NK-92 treated with Interleukin-12 subunit alpha and Interleukin-12 subunit beta, amount 100 ng/mL, for 24 hours (cell line): ENCODE results near the gene APOBEC3G.

Experiments used
- DNase-seq: peaks from one replicate; lab custom pipeline; 2025; lab: John Stamatoyannopoulos, UW

APOBEC3G gene

DNA sequence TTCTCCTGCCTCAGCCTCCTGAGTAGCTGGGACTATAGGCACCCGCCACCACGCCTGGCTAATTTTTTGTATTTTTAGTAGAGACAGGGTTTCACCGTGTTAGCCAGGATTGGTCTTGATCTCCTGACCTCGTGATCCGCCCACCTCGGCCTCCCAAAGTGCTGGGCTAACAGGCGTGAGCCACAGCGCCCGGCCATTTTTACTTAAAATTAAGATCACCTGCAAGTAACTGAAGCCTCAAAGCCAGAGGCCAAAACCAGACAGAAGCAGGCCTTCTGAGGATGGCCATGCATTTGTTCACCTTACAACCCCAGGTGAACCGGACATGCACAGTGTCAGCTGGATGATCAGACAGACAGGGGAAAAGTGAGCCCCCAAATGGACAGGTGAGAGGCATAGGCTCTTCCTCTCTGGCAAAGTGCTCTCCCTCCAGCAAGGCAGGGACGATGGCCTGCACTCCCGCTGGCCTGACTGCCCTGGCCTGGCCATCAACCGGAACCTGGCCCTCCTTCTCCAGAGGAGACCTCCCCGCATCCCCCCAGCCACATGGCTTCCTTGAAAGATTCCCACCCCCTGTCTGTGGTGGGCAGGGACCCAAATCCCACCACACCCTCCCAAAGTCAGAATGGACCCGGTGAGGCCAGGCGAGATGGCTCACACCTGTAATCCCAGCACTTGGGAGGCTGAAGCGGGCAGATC is 45.8 kb downstream of the APOBEC3G start:
- DNase-seq: no peak

DNA sequence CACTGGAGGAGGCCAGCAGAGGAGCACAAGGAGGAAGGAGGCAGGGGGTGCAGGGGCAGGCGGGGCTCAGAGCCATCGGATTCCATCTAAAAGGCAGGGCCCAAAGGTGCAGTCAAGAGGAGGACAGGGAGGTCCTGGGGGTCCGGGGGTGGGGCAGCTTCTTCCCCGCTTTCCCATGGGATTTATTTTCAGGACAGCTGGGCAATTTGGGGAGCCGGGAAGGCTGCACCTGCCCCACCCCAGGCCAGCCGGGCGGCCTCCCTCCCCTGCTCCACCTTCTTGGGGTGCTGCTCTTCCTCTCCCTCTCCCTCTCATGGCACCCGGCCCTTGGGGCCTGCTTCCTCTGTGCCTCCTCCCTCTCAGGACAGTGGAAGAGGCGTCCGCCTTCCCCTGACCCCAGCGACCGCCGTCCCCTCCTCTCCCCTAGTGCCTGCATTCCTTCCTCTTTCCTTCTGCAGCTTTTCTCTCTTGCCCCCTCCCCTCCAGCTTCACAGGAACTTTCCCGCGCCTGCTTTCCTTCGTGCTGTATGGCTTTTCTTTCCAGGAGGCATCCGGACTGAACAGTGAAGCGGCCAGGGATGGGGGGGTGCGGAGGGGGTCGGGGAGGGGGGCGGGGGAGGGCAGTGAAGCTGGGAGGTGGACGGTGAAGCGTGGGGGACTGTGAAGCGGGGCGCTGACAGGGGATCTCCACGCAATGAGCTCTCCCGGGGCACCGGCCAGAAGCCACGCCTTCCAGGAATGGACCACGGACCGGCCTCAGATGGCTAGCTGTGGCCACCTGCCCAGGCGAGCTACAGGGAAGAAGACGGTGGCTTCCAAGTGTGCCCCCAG is 46.9 kb downstream of the APOBEC3G start:
- no peak for DNase-seq

- no peak for DNase-seq
Observed at GRCh38 chr22:39125622-39126021, 48.5 kb downstream of the APOBEC3G start.

GRCh38 chr22:39128508-39128907 is 51.4 kb downstream of the APOBEC3G start:
- no peak for DNase-seq

GRCh38 chr22:39129081-39129480 is 52.0 kb downstream of the APOBEC3G start:
- DNase-seq: no peak

- DNase-seq: no peak
Observed at GRCh38 chr22:39129746-39130145, 52.7 kb downstream of the APOBEC3G start.

DNA sequence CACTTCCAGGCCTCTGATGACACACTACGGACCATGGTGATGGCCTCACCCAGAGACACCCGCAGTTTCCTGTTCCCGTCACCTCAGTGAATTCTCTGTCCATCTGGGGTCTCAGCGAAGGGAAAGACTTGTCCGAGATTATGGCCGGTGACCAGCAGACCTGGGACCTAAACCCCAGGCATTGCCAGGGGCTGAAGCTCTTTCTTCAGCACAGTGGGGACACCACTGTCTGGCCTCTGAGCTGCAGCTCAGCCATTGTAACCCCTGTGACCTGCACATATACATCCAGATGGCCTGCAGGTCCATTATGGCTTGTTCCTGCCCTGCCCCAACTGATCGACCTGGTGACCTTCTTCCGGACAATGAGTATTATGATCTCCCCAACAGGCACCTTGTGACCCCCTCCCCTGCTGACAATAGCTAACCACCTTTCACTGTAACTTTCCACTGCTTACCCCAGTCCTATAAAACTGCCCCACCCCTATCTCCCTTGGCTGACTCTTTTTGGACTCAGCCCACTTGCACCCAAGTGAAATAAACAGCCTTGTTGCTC is 53.2 kb downstream of the APOBEC3G start:
- no peak for DNase-seq

GRCh38 chr22:39130892-39131855 is 54.1 kb downstream of the APOBEC3G start:
- no peak for DNase-seq

DNA sequence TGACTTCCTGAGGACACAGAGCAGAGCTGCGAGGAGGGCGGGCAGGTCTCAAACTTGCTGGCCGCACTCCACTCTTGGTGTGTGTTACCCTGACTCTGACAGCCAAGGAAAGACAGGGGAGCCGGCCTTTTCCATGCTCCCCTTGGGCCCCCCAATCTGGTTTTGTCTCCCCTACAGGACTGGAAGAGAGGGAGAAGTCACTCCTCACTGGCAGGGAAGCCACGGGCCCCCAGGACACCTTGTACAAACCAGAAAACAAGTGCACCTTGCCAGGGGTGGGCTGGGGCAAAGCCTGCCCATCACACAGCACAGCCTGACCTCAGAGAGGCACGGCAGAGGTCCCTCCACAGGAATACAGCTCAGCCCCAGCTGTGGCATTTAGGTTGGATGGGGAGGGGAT is 55.2 kb downstream of the APOBEC3G start:
- DNase-seq: no peak

DNA sequence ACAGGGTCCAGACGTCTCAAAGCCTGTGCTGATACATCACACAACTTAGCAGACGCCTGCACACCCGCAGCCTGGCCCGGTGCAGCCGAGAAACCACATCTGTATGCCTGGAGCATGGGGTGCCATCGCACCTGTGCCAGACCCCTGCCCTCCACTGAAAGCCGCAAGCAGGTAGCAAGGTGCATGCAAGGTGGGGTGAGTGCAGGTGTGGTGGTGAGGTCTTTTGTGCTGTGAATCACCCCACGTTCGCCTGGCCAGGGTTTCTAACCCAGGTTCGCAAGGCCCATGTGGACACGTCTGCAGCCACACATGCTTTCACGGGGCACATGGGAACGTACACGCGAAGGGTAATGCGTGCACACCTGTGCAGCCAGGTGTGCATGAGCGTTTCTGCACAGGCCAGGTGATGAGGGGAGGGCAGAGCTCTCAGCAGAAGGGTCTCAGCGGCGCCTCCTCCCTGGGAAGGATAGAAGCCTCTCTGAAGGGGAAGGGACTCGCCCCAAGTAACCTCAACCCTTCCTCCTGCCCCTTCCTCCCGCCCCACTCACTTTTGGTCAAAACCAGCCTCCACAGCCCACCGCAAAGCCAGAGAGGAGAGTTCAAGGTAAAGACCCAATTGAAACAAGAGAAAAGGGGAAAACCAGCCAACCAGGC is 55.9 kb downstream of the APOBEC3G start:
- no peak for DNase-seq

GRCh38 chr22:39133871-39134270 is 56.8 kb downstream of the APOBEC3G start:
- no peak for DNase-seq

- DNase-seq: no peak
Observed at GRCh38 chr22:39134366-39135091, 57.5 kb downstream of the APOBEC3G start.

DNA sequence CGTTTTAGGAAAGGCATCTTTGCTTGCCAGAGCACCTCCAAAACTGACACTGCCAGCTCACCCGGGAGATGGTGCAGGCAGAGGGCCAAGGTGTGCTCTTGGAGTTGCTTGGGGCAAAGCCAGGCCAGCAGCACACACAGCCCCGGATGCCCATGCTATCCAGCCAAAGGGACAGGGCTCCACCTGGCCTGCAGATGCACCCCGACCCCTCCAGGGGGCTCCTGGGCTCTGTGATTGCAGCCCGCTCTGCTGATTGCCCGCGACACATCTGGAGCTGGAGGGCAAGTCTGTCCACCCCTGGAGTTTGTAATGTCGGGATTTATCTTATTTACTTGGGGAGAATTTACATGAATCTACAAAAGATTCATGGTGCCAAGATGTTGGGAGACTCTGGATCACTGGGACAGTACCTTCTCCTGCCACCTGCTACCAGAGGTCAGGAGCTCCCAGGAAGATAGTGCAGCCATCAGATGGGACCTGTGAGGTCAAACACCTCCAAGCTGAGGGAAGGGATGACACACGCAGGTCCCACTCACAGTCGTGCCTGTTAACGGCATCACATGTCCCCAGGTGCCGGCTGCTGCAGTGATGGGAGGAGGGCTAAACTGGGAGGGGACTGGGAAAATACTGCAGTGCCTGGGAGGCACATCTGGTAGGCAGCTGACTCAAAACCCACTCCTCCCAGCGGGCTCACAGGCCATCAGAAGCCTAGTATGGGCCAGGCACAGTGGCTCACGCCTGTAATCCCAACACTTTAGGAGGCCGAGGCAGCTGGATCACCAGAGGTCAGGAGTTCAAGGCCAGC is 58.2 kb downstream of the APOBEC3G start:
- no peak for DNase-seq

DNA sequence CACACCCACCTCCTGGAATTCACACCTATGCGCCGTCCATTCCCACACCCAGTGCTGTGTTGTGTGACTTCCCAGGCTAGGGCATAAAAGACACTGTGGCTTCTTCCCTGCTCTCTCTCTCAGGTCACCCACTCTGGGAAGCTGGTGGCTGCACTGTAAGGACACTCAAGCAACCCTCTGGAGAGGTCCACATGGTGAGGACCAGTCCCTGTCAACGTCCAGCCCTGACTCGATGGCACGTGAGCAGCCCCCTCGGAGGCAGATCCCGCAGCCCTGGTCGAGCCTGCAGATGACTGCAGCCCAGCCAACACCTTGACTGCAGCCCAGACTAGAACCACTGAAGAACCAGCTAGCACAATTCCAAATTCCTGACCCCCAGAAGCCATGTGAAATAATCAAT is 59.2 kb downstream of the APOBEC3G start:
- no peak for DNase-seq
